Measurements from ENCODE around the gene COL6A3. TPM values are rescaled to one million over a fixed set of nuclear protein-coding genes. Genes with fewer than 3 reads are reported as not detected.
"Not testable (repeated sequence)": the region's sequence is repeated elsewhere in the genome, so short reads cannot be mapped to it uniquely, and the experiment has no call there.

Gene COL6A3
- polyA plus RNA-seq, 3 donors, result 210 to 278 (median 226) TPM

GRCh38 chr2:237314681-237315080, 99.3 kb downstream of the COL6A3 start:
- DNase-seq (ENCODE audit: extremely low read depth in 1 of 11, low read depth in 9 of 11, low spot score in 4 of 11), result no peak

DNA sequence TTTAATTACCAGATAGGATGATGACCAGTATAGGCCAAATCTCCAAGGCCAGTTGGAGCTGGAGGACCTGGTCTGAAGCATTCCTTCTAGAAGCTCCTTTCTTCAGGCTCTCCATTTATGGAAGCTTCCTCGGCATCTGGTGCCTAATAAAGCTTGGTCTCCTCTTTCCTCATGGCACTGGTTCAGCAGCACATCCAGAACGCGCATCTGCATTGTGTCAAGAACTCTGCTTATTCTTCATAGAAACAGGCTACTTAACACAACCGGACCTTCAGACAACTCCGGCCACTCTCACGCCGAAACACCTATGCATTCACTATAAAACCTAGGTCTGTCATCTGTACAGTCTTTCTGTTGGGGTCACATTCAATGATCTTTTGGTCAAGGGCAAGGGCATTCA, 99.8 kb downstream of the COL6A3 start:
- DNase-seq (ENCODE audit: extremely low read depth in 1 of 11, low read depth in 9 of 11, low spot score in 4 of 11), result no peak

GRCh38 chr2:237312021-237312755, 101.8 kb downstream of the COL6A3 start:
- DNase-seq (ENCODE audit: extremely low read depth in 1 of 11, low read depth in 9 of 11, low spot score in 4 of 11), result no peak

DNA sequence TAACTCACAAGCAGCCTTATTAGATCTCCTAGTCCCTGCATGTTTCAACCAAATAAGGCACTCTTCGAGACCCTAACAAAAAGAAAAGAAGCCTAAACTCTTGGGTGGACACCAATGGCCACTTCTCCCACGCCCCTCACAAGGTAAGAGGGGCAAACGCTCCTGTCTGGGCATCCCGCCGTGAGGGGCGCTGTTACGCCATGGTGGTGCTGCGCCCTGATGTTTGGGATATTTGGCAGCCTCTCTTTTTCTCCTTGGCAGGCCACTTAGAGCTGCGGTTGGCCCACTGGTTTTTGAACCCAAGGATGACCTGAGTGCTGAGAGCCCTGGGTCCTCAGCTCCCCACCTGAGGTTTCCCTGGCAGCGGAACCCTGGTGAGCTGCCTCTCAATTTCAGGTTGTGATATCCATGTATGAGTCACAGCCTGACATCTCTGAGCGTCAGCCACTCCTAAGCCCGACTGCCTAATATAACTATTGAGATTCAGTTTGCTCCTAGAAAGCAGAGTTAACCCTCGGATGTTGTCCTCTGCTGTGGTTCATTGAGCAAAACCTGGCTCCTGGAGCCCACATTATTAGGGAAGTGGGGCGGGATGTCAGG, 103.3 kb downstream of the COL6A3 start:
- DNase-seq (ENCODE audit: extremely low read depth in 1 of 11, low read depth in 9 of 11, low spot score in 4 of 11), result no peak

GRCh38 chr2:237309416-237309815, 104.5 kb downstream of the COL6A3 start:
- no peak for DNase-seq (ENCODE audit: extremely low read depth in 1 of 11, low read depth in 9 of 11, low spot score in 4 of 11)

DNA sequence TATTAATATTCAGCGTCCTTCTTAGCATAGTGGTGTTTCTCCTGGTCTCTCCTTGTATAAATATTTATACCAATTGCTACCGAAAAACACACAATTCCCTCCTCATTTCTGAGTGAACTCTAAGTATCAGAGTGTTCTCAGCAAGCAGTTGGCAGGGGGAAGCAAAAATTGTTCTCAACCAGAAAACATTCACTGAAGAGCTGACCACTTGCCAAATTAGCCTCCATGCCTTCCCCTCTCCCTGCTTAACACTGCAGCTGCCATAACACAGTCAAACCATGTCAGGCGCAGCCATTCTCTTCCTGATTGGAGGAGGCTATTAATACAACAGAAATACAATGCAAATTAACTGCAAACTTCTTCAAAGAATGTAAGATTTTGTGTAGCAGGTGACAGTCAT, 105.0 kb downstream of the COL6A3 start:
- no peak for DNase-seq (ENCODE audit: extremely low read depth in 1 of 11, low read depth in 9 of 11, low spot score in 4 of 11)

- DNase-seq (ENCODE audit: extremely low read depth in 1 of 11, low read depth in 9 of 11, low spot score in 4 of 11), result no peak
These were observed 106.5 kb downstream of the COL6A3 start for GRCh38 chr2:237307474-237307873.

DNA sequence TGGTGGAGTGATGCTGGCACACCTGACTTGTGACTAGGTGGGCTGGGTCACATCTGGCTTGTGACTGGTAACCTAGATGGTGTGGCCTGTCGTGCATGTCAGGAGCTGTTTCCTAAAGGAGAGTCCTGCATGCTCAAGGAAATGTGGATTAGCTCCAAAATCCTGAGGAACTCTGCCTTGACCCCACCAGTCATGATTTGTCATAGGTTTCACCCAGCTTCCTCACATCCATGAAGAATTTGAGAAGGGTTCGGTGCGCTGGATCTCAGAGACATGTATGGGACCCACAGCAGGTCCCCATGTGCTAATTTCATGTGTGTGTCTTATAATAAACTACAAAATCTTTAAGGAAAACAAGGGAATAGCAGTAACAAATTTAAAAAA, 107.2 kb downstream of the COL6A3 start:
- no peak for DNase-seq (ENCODE audit: extremely low read depth in 1 of 11, low read depth in 9 of 11, low spot score in 4 of 11)

DNA sequence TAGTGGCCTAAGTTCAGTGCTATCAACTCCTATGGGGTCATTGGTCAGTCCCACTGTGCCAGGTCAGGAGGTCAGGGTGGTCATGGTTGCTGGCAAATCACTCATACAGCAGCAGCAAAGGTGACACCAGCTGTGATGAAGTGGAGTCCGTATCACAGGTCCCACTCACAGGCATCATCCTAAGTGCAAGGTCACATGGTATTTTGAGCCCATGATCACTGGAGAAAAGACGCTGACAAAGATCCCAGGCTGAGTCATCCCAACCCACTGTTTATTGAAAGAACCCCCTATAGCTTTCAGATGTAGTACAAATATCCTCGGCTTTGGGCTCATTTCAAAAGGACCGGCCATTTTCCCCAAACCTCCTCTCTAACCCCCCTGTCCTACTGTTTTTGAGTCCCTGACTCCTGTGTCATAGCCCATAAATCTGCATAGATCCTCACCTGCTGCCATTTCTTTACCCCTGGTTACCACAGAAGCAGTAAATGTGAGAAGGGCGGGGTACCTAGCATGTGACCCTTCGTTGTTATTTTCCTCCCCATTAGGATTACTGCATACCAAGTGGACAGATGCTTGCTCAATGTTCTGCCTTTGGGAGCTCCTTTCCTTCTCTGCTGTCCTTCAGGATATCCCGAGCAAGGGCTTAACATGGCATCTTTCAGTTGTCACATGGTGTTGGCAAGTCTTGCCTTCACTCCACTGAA, 107.7 kb downstream of the COL6A3 start:
- no peak for DNase-seq (ENCODE audit: extremely low read depth in 1 of 11, low read depth in 9 of 11, low spot score in 4 of 11)

DNA sequence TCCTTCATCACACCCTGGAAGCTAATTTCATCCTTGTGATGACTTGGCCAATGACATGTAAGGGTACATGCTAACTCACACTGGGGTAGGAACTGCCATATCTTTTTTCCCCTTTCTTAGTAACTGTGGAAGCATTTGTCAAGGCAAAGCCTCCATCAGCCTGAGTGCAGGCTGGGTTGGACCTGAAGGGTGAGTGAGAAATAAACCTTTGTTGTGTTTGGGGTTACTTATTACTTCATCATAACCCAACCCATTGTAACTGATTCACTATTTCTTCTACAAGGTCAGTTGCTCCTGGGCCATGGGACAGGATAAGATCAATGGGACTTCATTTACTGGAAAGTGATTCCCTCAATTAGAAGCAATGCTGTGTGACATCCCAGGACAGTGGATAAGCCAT, 108.4 kb downstream of the COL6A3 start:
- no peak for DNase-seq (ENCODE audit: extremely low read depth in 1 of 11, low read depth in 9 of 11, low spot score in 4 of 11)

DNA sequence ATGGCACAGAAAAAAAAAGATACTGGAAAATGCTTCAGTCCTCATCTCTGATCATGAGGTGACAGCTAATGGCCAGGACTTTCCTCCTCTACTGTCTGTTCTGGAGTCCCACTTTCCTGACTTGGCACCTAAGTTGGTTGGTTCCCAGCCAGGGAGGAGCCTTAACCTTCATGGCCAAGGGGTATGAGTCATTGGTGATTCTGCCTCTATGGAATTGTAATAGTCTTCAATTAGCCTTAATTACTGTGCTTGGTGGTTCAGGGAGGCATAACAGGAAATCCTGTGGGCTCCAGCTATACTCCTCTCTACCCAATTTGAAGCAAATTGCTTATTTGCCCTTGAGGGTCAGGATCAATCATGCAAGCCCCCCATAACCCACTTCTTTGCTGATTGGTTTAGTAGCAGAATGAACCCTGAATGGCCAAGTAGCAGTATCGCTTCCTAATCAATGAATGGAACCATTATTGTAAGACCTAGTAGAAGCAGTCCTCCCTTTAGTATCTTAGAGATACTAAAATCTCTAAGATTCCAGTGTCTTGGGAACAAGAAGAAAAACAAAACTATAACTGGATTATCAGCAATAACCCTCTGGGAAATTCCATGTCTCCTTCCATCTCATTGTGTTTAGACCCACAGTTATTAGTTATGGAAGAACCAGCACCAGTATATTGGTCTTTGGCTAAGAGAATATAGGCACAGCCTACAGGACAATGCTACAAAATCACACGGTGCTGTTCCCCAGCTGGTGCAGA, 109.0 kb downstream of the COL6A3 start:
- DNase-seq (ENCODE audit: extremely low read depth in 1 of 11, low read depth in 9 of 11, low spot score in 4 of 11), result no peak

DNA sequence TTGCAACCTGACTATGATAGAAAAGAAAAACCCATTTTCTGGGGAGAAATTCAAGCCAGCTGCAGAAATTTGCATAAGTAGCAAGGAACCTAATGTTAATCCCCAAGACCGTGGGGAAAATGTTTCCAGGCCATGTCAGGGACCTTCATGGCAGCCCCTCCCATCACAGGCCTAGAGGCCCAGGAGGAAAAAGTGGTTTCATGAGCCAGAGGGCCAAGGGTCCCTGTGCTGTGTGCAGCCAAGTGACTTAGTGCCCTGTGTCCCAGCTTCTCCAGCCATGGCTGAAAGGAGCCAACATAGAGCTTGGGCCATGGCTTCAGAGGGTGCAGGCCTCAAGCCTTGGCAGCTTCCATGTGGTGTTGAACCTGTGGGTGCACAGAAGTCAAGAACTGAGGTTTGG, 110.7 kb downstream of the COL6A3 start:
- DNase-seq (ENCODE audit: extremely low read depth in 1 of 11, low read depth in 9 of 11, low spot score in 4 of 11), result not testable (repeated sequence)

GRCh38 chr2:237301595-237301994, 112.4 kb downstream of the COL6A3 start:
- no peak for DNase-seq (ENCODE audit: extremely low read depth in 1 of 11, low read depth in 9 of 11, low spot score in 4 of 11)

DNA sequence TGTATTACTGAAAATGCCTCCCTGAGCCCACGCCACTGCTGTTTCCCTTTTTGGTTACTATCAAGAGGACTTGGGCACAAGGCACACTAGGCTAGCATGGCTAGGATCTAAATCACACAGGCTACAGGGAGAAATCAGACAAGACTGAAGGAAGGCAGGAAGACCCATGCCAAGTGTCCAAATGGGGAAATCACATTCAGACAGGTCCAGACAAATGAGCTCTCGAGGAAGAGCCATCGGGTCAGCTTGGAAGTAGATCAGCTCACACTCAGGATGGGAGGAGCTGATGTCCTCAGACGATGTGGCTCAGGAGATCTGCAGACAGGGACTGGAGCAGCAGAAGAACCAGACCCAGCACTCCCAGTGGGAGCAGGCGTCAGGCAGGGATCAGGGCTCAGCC, 113.2 kb downstream of the COL6A3 start:
- no peak for DNase-seq (ENCODE audit: extremely low read depth in 1 of 11, low read depth in 9 of 11, low spot score in 4 of 11)

DNA sequence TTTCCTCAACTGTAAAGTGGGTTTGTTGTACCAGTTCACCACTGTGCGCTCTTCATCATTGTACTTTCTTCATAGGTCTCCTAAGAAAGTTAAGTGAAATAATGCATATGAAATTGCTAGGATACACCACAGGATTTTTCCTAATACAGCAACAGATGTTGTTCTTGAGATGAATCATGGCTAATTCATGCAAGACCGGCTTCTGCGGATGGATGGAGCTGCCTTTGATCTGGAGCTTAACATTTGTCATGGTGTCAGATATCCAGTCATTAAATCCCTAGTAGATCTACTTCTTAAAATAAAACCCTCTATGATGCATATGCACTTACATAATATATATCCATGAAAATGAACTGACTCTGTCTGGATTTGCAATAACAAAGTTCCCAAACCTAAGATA, 114.1 kb downstream of the COL6A3 start:
- DNase-seq (ENCODE audit: extremely low read depth in 1 of 11, low read depth in 9 of 11, low spot score in 4 of 11), result peak in 3 of 11 donors; percentile 61 to 76 (median 68)

- DNase-seq (ENCODE audit: extremely low read depth in 1 of 11, low read depth in 9 of 11, low spot score in 4 of 11), result peak in 3 of 11 donors; percentile 49 to 63 (median 58)
These were observed 115.5 kb downstream of the COL6A3 start for GRCh38 chr2:237298151-237299118.

DNA sequence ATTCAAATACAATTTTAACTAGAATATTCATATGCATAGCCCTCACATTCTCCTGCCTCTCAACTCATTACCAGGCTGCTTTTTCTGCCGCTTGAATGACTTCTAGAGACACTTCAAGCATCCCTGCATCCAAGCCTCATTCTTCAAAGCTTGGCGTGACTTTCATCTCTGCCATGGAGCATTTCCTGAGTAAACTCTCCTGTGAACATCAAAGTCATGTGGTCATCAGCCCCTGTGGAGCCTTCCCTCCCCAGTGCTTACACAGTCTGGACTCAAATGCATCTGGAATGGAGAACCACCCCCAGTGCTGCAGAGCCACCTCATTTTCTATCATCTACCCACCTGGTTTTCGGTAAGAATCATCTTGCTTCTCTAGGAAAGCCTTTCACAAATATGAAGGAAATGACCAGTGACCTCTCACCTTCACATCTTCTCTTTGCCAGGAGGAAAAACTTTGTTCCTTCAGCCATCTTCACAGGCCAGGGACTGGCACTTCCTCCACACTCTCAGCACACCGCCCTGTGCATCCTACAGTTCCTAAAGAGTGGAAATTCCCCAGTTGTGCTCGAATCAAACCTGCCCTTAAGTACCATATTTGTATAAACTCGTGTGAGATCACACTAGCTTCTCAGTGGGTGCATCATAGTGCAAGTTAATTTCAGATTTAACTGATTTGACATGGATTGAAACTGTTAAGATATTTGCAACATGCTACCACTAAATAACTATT, 116.4 kb downstream of the COL6A3 start:
- no peak for DNase-seq (ENCODE audit: extremely low read depth in 1 of 11, low read depth in 9 of 11, low spot score in 4 of 11)

GRCh38 chr2:237296756-237297155, 117.2 kb downstream of the COL6A3 start:
- DNase-seq (ENCODE audit: extremely low read depth in 1 of 11, low read depth in 9 of 11, low spot score in 4 of 11), result no peak

Measured in renal cortex interstitium (tissue), 11 donors.